Common myeloid progenitor, CD34-positive (primary cell): ENCODE results near the gene OSBPL10.

Source experiments
- CTCF ChIA-PET: fragments of 350-600 bp; sonication (Branson Sonifier 250); formaldehyde crosslinking; loops from one replicate; lab custom pipeline; 2021; ENCODE audit warnings: antibody characterized with exemption; lab: Charles Lee
- POLR2A ChIA-PET: fragments of 350-600 bp; sonication (Branson Sonifier 250); formaldehyde crosslinking; loops from one replicate; lab custom pipeline; 2021; ENCODE audit warnings: antibody characterized with exemption; lab: Charles Lee
- DNase-seq, 3 donors: peaks; one replicate each; pipeline versions ENCODE4 v3.0.0 to v3.0.0-alpha.2; 2013
- H3K27ac ChIP-seq, 2 experiments: 1 replicate in 1 of 2; 2 replicates in 1 of 2; pipeline ENCODE4 v1.7.0; 2013; ENCODE audit warnings: inconsistent platforms in 2 of 2, low read length in 2 of 2, mild to moderate bottlenecking in 2 of 2, low read depth in 1 of 2, moderate library complexity in 1 of 2; ENCODE audit not compliant: severe bottlenecking in 2 of 2, insufficient read depth in 1 of 2, poor library complexity in 1 of 2
- H3K27me3 ChIP-seq, 5 experiments: replicated peaks in 2 of 5; 1 replicate in 3 of 5; 2 replicates in 2 of 5; pipeline versions ENCODE4 v1.6.1 to v1.7.0; 2013; ENCODE audit warnings: low read length in 4 of 5, mild to moderate bottlenecking in 2 of 5, moderate library complexity in 2 of 5, inconsistent platforms in 1 of 5; ENCODE audit not compliant: insufficient read depth in 5 of 5, control insufficient read depth in 4 of 5
- H3K36me3 ChIP-seq, 4 experiments: 1 replicate in 2 of 4; 2 replicates in 2 of 4; pipeline versions ENCODE4 v1.6.1 to v1.7.0; 2013; ENCODE audit warnings: low read length in 3 of 4, control low read depth in 1 of 4, mild to moderate bottlenecking in 1 of 4; ENCODE audit not compliant: control insufficient read depth in 4 of 4, insufficient read depth in 4 of 4
- H3K4me1 ChIP-seq, 4 experiments: 1 replicate in 3 of 4; 2 replicates in 1 of 4; pipeline versions ENCODE4 v1.6.1 to v1.7.1; 2013; ENCODE audit warnings: low read length in 3 of 4, mild to moderate bottlenecking in 3 of 4, control low read depth in 1 of 4, inconsistent platforms in 1 of 4, moderate library complexity in 1 of 4; ENCODE audit not compliant: control insufficient read depth in 4 of 4, insufficient read depth in 4 of 4; ENCODE audit errors: control extremely low read depth in 1 of 4
- H3K4me3 ChIP-seq, 7 experiments: 1 replicate in 4 of 7; 2 replicates in 3 of 7; pipeline versions ENCODE4 v1.5.1 to v1.7.0; 2013; ENCODE audit warnings: mild to moderate bottlenecking in 7 of 7, low read length in 6 of 7, moderate library complexity in 6 of 7, inconsistent platforms in 2 of 7, low read depth in 2 of 7, control low read depth in 1 of 7; ENCODE audit not compliant: insufficient read depth in 4 of 7, control insufficient read depth in 1 of 7; ENCODE audit errors: extremely low read depth in 1 of 7
- H3K9me3 ChIP-seq, 5 experiments: 1 replicate in 4 of 5; 2 replicates in 1 of 5; pipeline versions ENCODE4 v1.6.1 to v1.7.1; 2013; ENCODE audit warnings: low read length in 4 of 5, mild to moderate bottlenecking in 2 of 5, inconsistent platforms in 1 of 5, low read depth in 1 of 5, moderate library complexity in 1 of 5; ENCODE audit not compliant: control insufficient read depth in 4 of 5, insufficient read depth in 2 of 5; ENCODE audit errors: control extremely low read depth in 1 of 5
- WGBS: methylation state at CpG from one replicate; pipeline ENCODE4 v1.1.5; 2013; ENCODE audit not compliant: insufficient coverage; 5-methylcytosine and 5-hydroxymethylcytosine counted together

OSBPL10 gene

GRCh38 chr3:31659246-31659645 is 321.8 kb downstream of the OSBPL10 start:
- ChIA-PET CTCF (no interaction called here), POLR2A (no interaction called here)
- no peak overlapping the region for H3K27ac ChIP-seq
- H3K36me3 ChIP-seq, result no peaks in the 10 kb centered on the region
- peaks cover 5 to 29% (median 9%) of the 10 kb centered on the region in 5 experiments for H3K9me3 ChIP-seq
- no peaks in the 10 kb centered on the region for H3K27me3 ChIP-seq
- DNase-seq, result no peak
- H3K4me3 ChIP-seq, result no peak overlapping the region
- peaks cover 0 to 7% (median 3%) of the 10 kb centered on the region in 4 experiments for H3K4me1 ChIP-seq

- H3K9me3 ChIP-seq, result peaks cover 14 to 65% (median 20%) of the 10 kb centered on the region in 5 experiments
These were observed 326.1 kb downstream of the OSBPL10 start for GRCh38 chr3:31654998-31655397.

GRCh38 chr3:31653464-31653863 is 327.6 kb downstream of the OSBPL10 start:
- CTCF ChIA-PET, result interaction anchor here (1.0 to 1.2 kb wide), 2 partner anchors 10 to 18 kb away, joined by 3 to 4 read pairs; no protein-coding TSS in a partner anchor
- Histone ChIP-seq H3K4me1 (no peaks in the 10 kb centered on the region), H3K27me3 (no peaks in the 10 kb centered on the region), H3K36me3 (peaks cover 0 to under 1% (median 0%) of the 10 kb centered on the region in 4 experiments), H3K27ac (no peak overlapping the region), H3K4me3 (no peak overlapping the region), H3K9me3 (peaks cover 14 to 80% (median 26%) of the 10 kb centered on the region in 5 experiments)
- POLR2A ChIA-PET, result no interaction called here
- WGBS, result 100% methylated on average over 1 of the region's 1 CpG
- DNase-seq, result no peak

More at GRCh38 chr3:31654998-31655397, 326.1 kb downstream of the OSBPL10 start:
- DNase-seq, result no peak
- no peaks in the 10 kb centered on the region for H3K36me3 ChIP-seq
- H3K27me3 ChIP-seq, result no peaks in the 10 kb centered on the region
- H3K4me3 ChIP-seq, result no peak overlapping the region
- no peaks in the 10 kb centered on the region for H3K4me1 ChIP-seq
- ChIA-PET CTCF (no interaction called here), POLR2A (no interaction called here)
- H3K27ac ChIP-seq, result no peak overlapping the region

DNA sequence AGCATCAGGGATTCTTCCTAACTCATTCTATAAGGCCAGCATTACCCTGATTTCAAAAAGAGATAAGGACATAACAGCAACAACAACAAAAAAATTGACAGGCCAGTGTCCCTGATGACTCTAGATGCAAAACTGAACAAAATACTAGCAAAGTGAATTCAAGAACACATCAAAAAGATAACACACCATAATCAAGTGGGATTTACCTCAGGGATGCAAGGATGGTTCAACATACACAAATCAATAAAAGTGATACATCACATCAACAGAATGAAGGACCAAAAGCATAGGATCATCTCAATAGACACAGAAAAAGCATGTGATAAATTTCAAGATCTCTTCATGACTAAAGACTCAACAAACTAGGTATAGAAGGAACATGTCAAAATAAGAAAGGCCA is 328.8 kb downstream of the OSBPL10 start:
- DNase-seq, result no peak
- no peak overlapping the region for H3K4me3 ChIP-seq
- no peaks in the 10 kb centered on the region for H3K4me1 ChIP-seq
- H3K27ac ChIP-seq, result no peak overlapping the region
- POLR2A ChIA-PET, result no interaction called here
- H3K9me3 ChIP-seq, result peaks cover 9 to 89% (median 34%) of the 10 kb centered on the region in 5 experiments
- peaks cover under 1 to 12% (median 6%) of the 10 kb centered on the region in 4 experiments for H3K36me3 ChIP-seq
- H3K27me3 ChIP-seq, result no peaks in the 10 kb centered on the region
- CTCF ChIA-PET, result interaction anchor here (1.2 kb wide), 1 partner anchor 9 kb away, joined by 3 read pairs; no protein-coding TSS in a partner anchor

- no peak for DNase-seq
- WGBS, result 92% methylated on average over 4 of the region's 4 CpGs
- Histone ChIP-seq H3K27me3 (no peaks in the 10 kb centered on the region), H3K27ac (no peak overlapping the region), H3K9me3 (peaks cover 8 to 67% (median 28%) of the 10 kb centered on the region in 5 experiments), H3K4me3 (no peak overlapping the region), H3K4me1 (no peaks in the 10 kb centered on the region), H3K36me3 (peaks cover 4 to 27% (median 17%) of the 10 kb centered on the region in 4 experiments)
- ChIA-PET CTCF (no interaction called here), POLR2A (no interaction called here)
These were observed 332.6 kb downstream of the OSBPL10 start for GRCh38 chr3:31648286-31648968.

GRCh38 chr3:31645256-31645655 is 335.8 kb downstream of the OSBPL10 start:
- POLR2A ChIA-PET, result no interaction called here

DNA sequence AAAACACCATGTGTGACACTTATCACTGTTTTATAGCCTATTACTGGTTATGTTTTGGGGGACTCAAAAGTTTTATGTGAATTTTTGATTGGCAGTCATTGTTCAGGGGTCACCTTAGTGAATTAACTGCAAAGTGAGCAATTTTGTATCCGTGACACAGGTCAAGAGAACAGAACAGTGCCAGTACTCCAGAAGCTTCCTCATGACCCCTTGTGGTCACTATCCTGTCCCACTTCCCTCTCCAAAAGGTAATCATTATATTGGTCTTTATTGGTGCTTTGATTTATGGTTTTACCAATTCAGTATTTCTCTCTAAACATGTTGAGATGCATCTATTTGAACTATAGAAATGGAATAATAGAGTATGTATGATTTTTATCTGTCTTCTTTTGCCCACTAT is 341.2 kb downstream of the OSBPL10 start:
- CTCF ChIA-PET, result interaction anchor here (1.2 to 2.4 kb wide), 2 partner anchors 11 to 870 kb away, joined by 4 to 7 read pairs; no protein-coding TSS in a partner anchor
- peaks cover 0 to 15% (median 8%) of the 10 kb centered on the region in 4 experiments for H3K36me3 ChIP-seq

More at GRCh38 chr3:31645256-31645655, 335.8 kb downstream of the OSBPL10 start:
- H3K4me3 ChIP-seq, result no peak overlapping the region
- DNase-seq, result no peak
- peaks cover 2 to 41% (median 19%) of the 10 kb centered on the region in 5 experiments for H3K9me3 ChIP-seq
- H3K4me1 ChIP-seq, result no peaks in the 10 kb centered on the region
- H3K27me3 ChIP-seq, result no peaks in the 10 kb centered on the region
- peaks cover 4 to 27% (median 17%) of the 10 kb centered on the region in 4 experiments for H3K36me3 ChIP-seq
- CTCF ChIA-PET, result interaction anchor here (1.0 kb wide), 1 partner anchor 11 kb away, joined by 3 read pairs; no protein-coding TSS in a partner anchor
- WGBS, result 98% methylated on average over 4 of the region's 5 CpGs
- H3K27ac ChIP-seq, result no peak overlapping the region

More for the DNA sequence above, 341.2 kb downstream of the OSBPL10 start:
- POLR2A ChIA-PET, result no interaction called here
- no CpG with 5 or more reads among the region's 1 CpG for WGBS
- Histone ChIP-seq H3K4me1 (peaks cover 4 to 30% (median 13%) of the 10 kb centered on the region in 4 experiments), H3K9me3 (no peaks in the 10 kb centered on the region), H3K27me3 (no peaks in the 10 kb centered on the region), H3K4me3 (no peak overlapping the region), H3K27ac (no peak overlapping the region)
- DNase-seq, result no peak
